Karpas-422 (cell line): Measurements from ENCODE around the gene PACS2. TPM values are rescaled to one million over a fixed set of nuclear protein-coding genes. Genes with fewer than 3 reads are reported as not detected.

Source experiments
- DNase-seq: peaks from one replicate; pipeline ENCODE4 v3.0.0-alpha.2; 2015
- H2AFZ ChIP-seq: fragments of 200-600 bp; sonication (generic); 2 replicates; pipeline ENCODE4 v1.6.1; 2014; ENCODE audit warnings: antibody characterized with exemption, low read length, mixed read lengths
- H3K27ac ChIP-seq: fragments of 200-600 bp; sonication (generic); 2 replicates; pipeline ENCODE4 v1.5.1; 2014; ENCODE audit warnings: mild to moderate bottlenecking, low read length, moderate library complexity
- H3K27me3 ChIP-seq: fragments of 200-600 bp; sonication (generic); 2 replicates; pipeline ENCODE4 v1.6.1; 2014; ENCODE audit warnings: low read length, mixed read lengths
- H3K36me3 ChIP-seq: fragments of 200-600 bp; sonication (generic); 2 replicates; pipeline ENCODE4 v1.6.1; 2014; ENCODE audit warnings: low read length, mixed read lengths; ENCODE audit not compliant: insufficient read depth
- H3K4me1 ChIP-seq: fragments of 200-600 bp; sonication (generic); 2 replicates; pipeline ENCODE4 v1.6.1; 2014; ENCODE audit warnings: mild to moderate bottlenecking, low read length, mixed read lengths
- H3K4me2 ChIP-seq: fragments of 200-600 bp; sonication (generic); 2 replicates; pipeline ENCODE4 v1.6.1; 2014; ENCODE audit warnings: low read length, low read depth, mild to moderate bottlenecking; ENCODE audit not compliant: poor library complexity, severe bottlenecking
- H3K4me3 ChIP-seq: fragments of 200-600 bp; sonication (generic); 2 replicates; pipeline ENCODE4 v1.5.1; 2014; ENCODE audit warnings: mild to moderate bottlenecking, antibody characterized with exemption, low read length, mixed read lengths
- H3K79me2 ChIP-seq: fragments of 200-600 bp; sonication (generic); 2 replicates; pipeline ENCODE4 v1.6.1; 2014; ENCODE audit warnings: mild to moderate bottlenecking, low read length, mixed read lengths
- H3K9ac ChIP-seq: fragments of 200-600 bp; sonication (generic); 2 replicates; pipeline ENCODE4 v1.6.0; 2014; ENCODE audit warnings: low read length
- H3K9me2 ChIP-seq: fragments of 200-600 bp; sonication (generic), shearing (Covaris generic); replicated peaks from 2 replicates; pipeline ENCODE4 v1.6.0; 2014; ENCODE audit warnings: mild to moderate bottlenecking, low read length, moderate library complexity; ENCODE audit not compliant: insufficient read depth
- H3K9me3 ChIP-seq: fragments of 300-700, 200-600 bp; sonication (generic); 2 replicates; pipeline ENCODE4 v1.6.1; 2014; ENCODE audit warnings: low read length, mixed read lengths
- H4K20me1 ChIP-seq: fragments of 200-600 bp; sonication (generic); 2 replicates; pipeline ENCODE4 v1.6.1; 2014; ENCODE audit warnings: mild to moderate bottlenecking, antibody characterized with exemption, low read length, low read depth; ENCODE audit not compliant: insufficient read depth
- total RNA-seq: library from RNA; depleted of rRNA; stranded (reverse); fragments of >200 nt; shearing (Covaris generic); gene quantifications from 2 replicates; pipeline ENCODE4 v1.2.3, GENCODE V29; 2014; ENCODE audit warnings: low replicate concordance

PACS2 gene
- total RNA-seq, 1 experiment from 2014 or later: 32.4 TPM

- Histone ChIP-seq H3K27ac (peak within 1 kb of the TSS; percentile 70), H3K36me3 (peaks cover 10% of the 10 kb centered on the region; the same call in 1 of the 2 replicates), H3K9ac (peak within 1 kb of the TSS; percentile 96), H3K4me1 (peaks cover 35% of the 10 kb centered on the region), H3K4me3 (peak within 1 kb of the TSS; percentile 93), H4K20me1 (peaks cover 34% of the 10 kb centered on the region), H3K4me2 (peak within 1 kb of the TSS; percentile 95), H2AFZ (peak within 1 kb of the TSS; percentile 97), H3K27me3 (no peaks in the 10 kb centered on the region), H3K9me3 (no peaks in the 10 kb centered on the region), H3K9me2 (no peaks in the 10 kb centered on the region), H3K79me2 (peaks cover 46% of the 10 kb centered on the region)
- peak; percentile 84 for DNase-seq
Observed at GRCh38 chr14:105419195-105420091, 104.9 kb downstream of the PACS2 start, which contains the start of gene MTA1. Gene MTA1 (plus strand): TSS chr14:105419827. CDS start chr14:105420036, 209 bp downstream.

DNA sequence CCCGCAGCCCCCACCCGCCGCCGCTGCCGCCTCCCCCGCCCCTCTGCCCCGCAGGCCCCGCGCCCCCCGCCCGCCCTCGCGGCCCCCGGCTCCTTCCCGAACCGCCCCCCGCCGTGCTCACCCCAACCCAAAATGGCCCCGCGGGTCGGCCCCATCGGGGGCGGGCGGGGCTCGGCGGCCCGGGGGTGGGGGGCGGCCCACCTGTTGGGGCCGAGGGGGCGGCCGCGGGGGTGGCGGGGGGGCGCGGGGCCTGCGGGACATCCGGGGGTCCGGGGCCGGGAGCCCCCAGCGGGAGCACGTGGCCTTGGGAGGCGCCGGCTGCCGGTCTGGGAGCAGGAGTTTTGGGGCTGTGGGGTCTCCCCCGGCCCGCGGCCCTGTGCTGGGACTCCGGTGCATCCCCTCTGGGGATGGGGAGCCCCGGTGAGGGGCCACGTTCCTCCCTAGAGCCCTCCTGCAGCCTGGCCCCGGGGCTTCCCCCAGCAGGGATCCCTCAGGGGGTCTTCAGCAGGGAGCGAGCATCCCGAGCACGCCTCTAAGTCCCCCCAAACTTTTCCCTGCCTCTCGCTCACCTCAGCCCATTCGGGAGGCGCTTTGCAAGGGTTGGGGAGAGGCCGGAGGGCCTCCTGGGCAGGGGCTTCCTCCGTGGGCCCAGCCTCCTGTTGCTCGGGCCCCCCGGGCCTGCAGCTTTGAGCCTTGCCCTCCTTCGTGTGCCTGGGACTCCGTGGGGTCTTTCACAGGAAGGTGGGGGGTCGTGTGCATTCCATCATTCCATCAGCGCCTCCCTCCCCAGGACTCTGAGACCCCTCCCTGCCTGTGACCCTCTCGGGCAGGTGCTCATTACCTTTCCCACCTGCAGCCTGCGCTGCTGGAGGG lies 105.8 kb downstream of the PACS2 start:
- Histone ChIP-seq H3K27me3 (no peaks in the 10 kb centered on the region), H3K9me3 (no peaks in the 10 kb centered on the region), H3K4me1 (peaks cover 29% of the 10 kb centered on the region), H3K79me2 (peaks cover 55% of the 10 kb centered on the region), H3K4me2 (peak overlapping the region; percentile 95), H3K36me3 (peaks cover 10% of the 10 kb centered on the region; the same call in 1 of the 2 replicates), H3K27ac (peak overlapping the region; percentile 70), H3K4me3 (peak overlapping the region; percentile 93), H3K9me2 (no peaks in the 10 kb centered on the region), H3K9ac (peak overlapping the region; percentile 95), H2AFZ (no peak overlapping the region), H4K20me1 (peaks cover 41% of the 10 kb centered on the region)
- DNase-seq: peak; percentile 62

GRCh38 chr14:105420974-105421674 lies 106.6 kb downstream of the PACS2 start:
- Histone ChIP-seq H3K9me2 (no peaks in the 10 kb centered on the region), H3K4me2 (peak overlapping the region; percentile 95), H3K9ac (peak overlapping the region; percentile 95), H4K20me1 (peaks cover 45% of the 10 kb centered on the region), H3K27me3 (no peaks in the 10 kb centered on the region), H2AFZ (no peak overlapping the region), H3K36me3 (peaks cover 10% of the 10 kb centered on the region; the same call in 1 of the 2 replicates), H3K4me3 (peak overlapping the region; percentile 93), H3K79me2 (peaks cover 61% of the 10 kb centered on the region), H3K4me1 (peaks cover 29% of the 10 kb centered on the region), H3K9me3 (no peaks in the 10 kb centered on the region), H3K27ac (peak overlapping the region; percentile 70)
- peak; percentile 58 for DNase-seq

GRCh38 chr14:105421723-105422615 lies 107.4 kb downstream of the PACS2 start:
- Histone ChIP-seq H3K36me3 (peaks cover 16% of the 10 kb centered on the region), H3K4me1 (peaks cover 29% of the 10 kb centered on the region), H3K79me2 (peaks cover 70% of the 10 kb centered on the region), H3K9me2 (no peaks in the 10 kb centered on the region), H3K27ac (peak overlapping the region; percentile 70; the same call in 1 of the 2 replicates), H3K4me2 (peak overlapping the region; percentile 95), H3K4me3 (peak overlapping the region; percentile 93), H4K20me1 (peaks cover 53% of the 10 kb centered on the region), H3K9me3 (no peaks in the 10 kb centered on the region), H3K27me3 (no peaks in the 10 kb centered on the region), H3K9ac (peak overlapping the region; percentile 95), H2AFZ (no peak overlapping the region)
- DNase-seq: no peak

- Histone ChIP-seq H4K20me1 (peaks cover 60% of the 10 kb centered on the region), H3K27me3 (no peaks in the 10 kb centered on the region), H3K4me2 (no peak overlapping the region), H3K9me2 (no peaks in the 10 kb centered on the region), H3K4me1 (peaks cover 29% of the 10 kb centered on the region), H3K27ac (no peak overlapping the region), H3K4me3 (no peak overlapping the region), H2AFZ (no peak overlapping the region), H3K36me3 (peaks cover 19% of the 10 kb centered on the region), H3K79me2 (peaks cover 79% of the 10 kb centered on the region), H3K9ac (no peak overlapping the region), H3K9me3 (no peaks in the 10 kb centered on the region)
- no peak for DNase-seq
Observed at GRCh38 chr14:105422695-105423487, 108.3 kb downstream of the PACS2 start.

GRCh38 chr14:105423488-105424195 lies 109.1 kb downstream of the PACS2 start:
- Histone ChIP-seq H3K27me3 (no peaks in the 10 kb centered on the region), H3K4me1 (peaks cover 26% of the 10 kb centered on the region), H3K4me2 (no peak overlapping the region), H2AFZ (no peak overlapping the region), H3K36me3 (peaks cover 25% of the 10 kb centered on the region), H3K9ac (no peak overlapping the region), H3K9me3 (no peaks in the 10 kb centered on the region), H3K9me2 (no peaks in the 10 kb centered on the region), H4K20me1 (peaks cover 68% of the 10 kb centered on the region), H3K4me3 (no peak overlapping the region), H3K79me2 (peaks cover 86% of the 10 kb centered on the region), H3K27ac (no peak overlapping the region)
- DNase-seq: no peak
